T-cell (primary cell): ENCODE results near the gene PMEPA1. TPM values are rescaled to one million over a fixed set of nuclear protein-coding genes. Genes with fewer than 3 reads are reported as not detected.

Experiments used
- ATAC-seq, 4 experiments: fragments of 200-7000 bp in 3 of 4; fragments of 150-1000 bp in 1 of 4; cut with Tn5 transposase; replicated peaks in 1 of 4; 1 replicate in 3 of 4; 2 replicates in 1 of 4; pipeline ENCODE4 v1.10.0; 2021; ENCODE audit warnings: moderate library complexity in 3 of 4, mild to moderate bottlenecking in 2 of 4, moderate number of reproducible peaks in 1 of 4
- CTCF ChIA-PET, 2 donors: fragments of 300-600 bp; sonication (Branson Sonifier 250); formaldehyde crosslinking; loops; one replicate each; lab custom pipeline; 2022; ENCODE audit warnings: antibody characterized with exemption in 2 of 2; lab: Charles Lee
- POLR2A ChIA-PET, 2 donors: fragments of 300-600 bp; sonication (Branson Sonifier 250); formaldehyde crosslinking; loops; one replicate each; lab custom pipeline; 2022; ENCODE audit warnings: antibody characterized with exemption in 2 of 2; lab: Charles Lee
- DNase-seq, 35 experiments: peaks; one replicate each; pipeline versions ENCODE4 v3.0.0 to v3.0.0-alpha.2; 2013 to 2023
- H3K27ac ChIP-seq: one replicate; pipeline ENCODE4 v1.5.1; 2013; ENCODE audit warnings: low read length
- H3K27me3 ChIP-seq, 2 experiments: replicated peaks in 1 of 2; 1 replicate in 1 of 2; 2 replicates in 1 of 2; pipeline versions ENCODE4 v1.6.1 to v1.7.0; 2013; ENCODE audit warnings: low read length in 1 of 2, mixed read lengths in 1 of 2; ENCODE audit not compliant: control insufficient read depth in 2 of 2, insufficient read depth in 2 of 2; ENCODE audit errors: extremely low read depth in 1 of 2
- H3K36me3 ChIP-seq, 2 donors: 1 replicate in 1 of 2; 2 replicates in 1 of 2; pipeline versions ENCODE4 v1.6.1 to v1.7.0; 2013; ENCODE audit warnings: low read length in 1 of 2; ENCODE audit not compliant: control insufficient read depth in 2 of 2, insufficient read depth in 1 of 2; ENCODE audit errors: extremely low read depth in 1 of 2
- H3K4me1 ChIP-seq, 2 experiments: 1 replicate in 1 of 2; 2 replicates in 1 of 2; pipeline versions ENCODE4 v1.6.1 to v1.7.0; 2013; ENCODE audit warnings: low read length in 2 of 2, mixed read lengths in 1 of 2; ENCODE audit not compliant: insufficient read depth in 2 of 2, control insufficient read depth in 1 of 2; ENCODE audit errors: extremely low read depth in 1 of 2
- H3K4me3 ChIP-seq, 2 donors: 1 replicate in 1 of 2; 2 replicates in 1 of 2; pipeline versions ENCODE4 v1.5.1 to v1.7.0; 2013; ENCODE audit warnings: mild to moderate bottlenecking in 2 of 2, low read length in 1 of 2, moderate library complexity in 1 of 2; ENCODE audit not compliant: control insufficient read depth in 1 of 2; ENCODE audit errors: extremely low read depth in 1 of 2
- H3K9me3 ChIP-seq: 2 replicates; pipeline ENCODE4 v1.7.0; 2013
- H3K27ac Mint-ChIP-seq, 2 donors: one replicate each; pipeline ENCODE4 v1.8.0; 2020 to 2021; ENCODE audit warnings: mild to moderate bottlenecking in 2 of 2, mixed read lengths in 2 of 2
- H3K27me3 Mint-ChIP-seq, 2 donors: one replicate each; pipeline ENCODE4 v1.8.0; 2021 to 2022; ENCODE audit warnings: mixed read lengths in 2 of 2
- H3K36me3 Mint-ChIP-seq: one replicate; pipeline ENCODE4 v1.8.0; 2021; ENCODE audit warnings: mixed read lengths
- H3K4me1 Mint-ChIP-seq, 3 donors: one replicate each; pipeline ENCODE4 v1.8.0; 2020 to 2022; ENCODE audit warnings: mixed read lengths in 3 of 3, mild to moderate bottlenecking in 1 of 3
- H3K4me3 Mint-ChIP-seq, 3 donors: one replicate each; pipeline ENCODE4 v1.8.0; 2020 to 2022; ENCODE audit warnings: mild to moderate bottlenecking in 3 of 3, mixed read lengths in 3 of 3, moderate library complexity in 3 of 3
- H3K9me3 Mint-ChIP-seq, 3 donors: one replicate each; pipeline ENCODE4 v1.8.0; 2020 to 2022; ENCODE audit warnings: mixed read lengths in 3 of 3
- WGBS: methylation state at CpG from one replicate; pipeline ENCODE4 v1.1.5; 2013; ENCODE audit warnings: missing lambda C conversion rate; ENCODE audit not compliant: insufficient coverage; 5-methylcytosine and 5-hydroxymethylcytosine counted together
- total RNA-seq, 35 experiments: library from RNA in 6 of 35; stranded (reverse) in 6 of 35; fragments of 120-200 nt in 1 of 35; gene quantifications; one replicate each; pipeline versions ENCODE4 v1.2.1 to v1.2.4 and lab custom pipeline; 2013 to 2026

The PMEPA1 gene
- total RNA-seq, 5 donors from 2014 or later (not counting 1 experiment from before 2014, with no cell fraction given) = 6.0 to 30.4 (median 21.7) TPM

DNA sequence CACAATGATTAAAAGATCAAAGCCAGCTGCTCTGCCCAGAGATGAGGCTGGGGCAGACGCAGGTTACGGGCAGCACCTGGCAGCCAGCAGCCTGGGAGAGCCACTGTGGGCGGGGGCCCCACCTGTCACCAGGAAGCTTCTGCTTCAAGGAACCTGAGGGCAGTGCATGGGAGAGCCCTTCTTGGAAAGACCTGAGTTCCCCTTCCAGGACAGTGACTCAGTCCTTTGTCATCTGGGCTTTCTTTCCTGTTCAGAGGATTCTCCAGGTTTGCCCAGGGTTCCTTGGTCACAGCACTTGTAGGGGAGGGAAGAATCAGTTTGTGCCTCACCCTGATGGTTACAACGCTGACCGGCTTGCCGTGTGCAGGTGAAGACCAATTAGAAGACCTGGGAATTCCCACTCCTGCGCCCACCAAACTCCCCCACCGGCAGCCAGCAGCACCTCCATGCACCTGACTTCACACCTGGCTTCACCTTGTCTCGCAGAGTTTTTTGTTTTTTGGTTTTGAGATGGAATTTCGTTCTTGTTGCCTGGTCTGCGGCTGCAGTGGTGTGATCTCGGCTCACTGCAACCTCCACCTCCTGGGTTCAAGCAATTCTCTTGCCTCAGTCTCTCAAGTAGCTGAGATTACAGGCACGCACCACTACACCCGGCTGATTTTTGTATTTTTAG is 91.6 kb downstream of the PMEPA1 start:
- H3K36me3 ChIP-seq = peaks cover 0 to 34% of the 10 kb centered on the region in 2 donors
- H3K4me3 Mint-ChIP-seq = peak overlapping the region; percentile 86 to 88 (median 86)
- H3K27ac ChIP-seq = peak overlapping the region; percentile 90
- WGBS = 25% methylated on average over 4 of the region's 14 CpGs
- CTCF ChIA-PET = interaction anchor here (0.6 to 2.5 kb wide), 6 partner anchors 8 to 220 kb away, joined by 3 to 22 read pairs (median 4); no protein-coding TSS in a partner anchor
- no peaks in the 10 kb centered on the region for H3K9me3 ChIP-seq
- H3K27ac Mint-ChIP-seq = peak overlapping the region; percentile 95 to 97
- peaks cover 37 to 90% of the 10 kb centered on the region in 2 experiments for H3K4me1 ChIP-seq
- ATAC-seq (no peak), DNase-seq (peak in 2 of 35 experiments; percentile 18 to 41)
- H3K4me1 Mint-ChIP-seq = peaks cover 58 to 76% (median 69%) of the 10 kb centered on the region in 3 donors
- POLR2A ChIA-PET = interaction anchor here in 1 of 2 donors (0.5 to 0.6 kb wide), 2 partner anchors 20 to 1205 kb away, joined by 3 read pairs; no protein-coding TSS in a partner anchor
- H3K4me3 ChIP-seq = peak overlapping the region; percentile 49 to 53
- H3K27me3 ChIP-seq = no peaks in the 10 kb centered on the region
- H3K36me3 Mint-ChIP-seq = peaks cover 21% of the 10 kb centered on the region
- H3K9me3 Mint-ChIP-seq = no peaks in the 10 kb centered on the region
- no peaks in the 10 kb centered on the region for H3K27me3 Mint-ChIP-seq

GRCh38 chr20:57617079-57617795 is 92.6 kb downstream of the PMEPA1 start:
- Histone ChIP-seq H3K27me3 (no peaks in the 10 kb centered on the region), H3K4me1 (peaks cover 37 to 80% of the 10 kb centered on the region in 2 experiments), H3K4me3 (no peak overlapping the region), H3K9me3 (no peaks in the 10 kb centered on the region), H3K27ac (peak overlapping the region; percentile 90), H3K36me3 (peaks cover 0 to 44% of the 10 kb centered on the region in 2 donors)
- Mint-ChIP-seq H3K4me1 (peaks cover 52 to 66% (median 59%) of the 10 kb centered on the region in 3 donors), H3K36me3 (peaks cover 28% of the 10 kb centered on the region), H3K9me3 (no peaks in the 10 kb centered on the region), H3K27me3 (no peaks in the 10 kb centered on the region), H3K27ac (peak overlapping the region; percentile 95 to 97), H3K4me3 (peak overlapping the region in 2 of 3 donors; percentile 39 to 86)
- WGBS = 96% methylated on average over 5 of the region's 6 CpGs
- POLR2A ChIA-PET = interaction anchor here (0.6 to 1.1 kb wide), 3 partner anchors 11 to 36 kb away, joined by 3 to 9 read pairs (median 3); no protein-coding TSS in a partner anchor
- no peak for ATAC-seq
- DNase-seq = peak in 1 of 35 experiments; percentile 16
- CTCF ChIA-PET = interaction anchor here (0.6 to 0.9 kb wide), 4 partner anchors 36 to 94 kb away, joined by 3 to 4 read pairs (median 3); no protein-coding TSS in a partner anchor

- DNase-seq = peak in 1 of 35 experiments; percentile 21
- 92% methylated on average over 19 of the region's 20 CpGs for WGBS
- no peak overlapping the region for H3K4me3 ChIP-seq
- H3K4me3 Mint-ChIP-seq = no peak overlapping the region
- no peak overlapping the region for H3K27ac ChIP-seq
- ATAC-seq = no peak
- H3K9me3 Mint-ChIP-seq = no peaks in the 10 kb centered on the region
- H3K36me3 ChIP-seq = peaks cover 0 to 53% of the 10 kb centered on the region in 2 donors
- H3K4me1 ChIP-seq = peaks cover 33 to 71% of the 10 kb centered on the region in 2 experiments
- peak overlapping the region in 1 of 2 donors; percentile 44 for H3K27ac Mint-ChIP-seq
- CTCF ChIA-PET = no interaction called here
- POLR2A ChIA-PET = interaction anchor here (0.6 to 1.1 kb wide), 2 partner anchors 37 to 1034 kb away, joined by 9 to 17 read pairs; no protein-coding TSS in a partner anchor
- H3K27me3 Mint-ChIP-seq = no peaks in the 10 kb centered on the region
- H3K27me3 ChIP-seq = no peaks in the 10 kb centered on the region
- H3K36me3 Mint-ChIP-seq = peaks cover 28% of the 10 kb centered on the region
- H3K9me3 ChIP-seq = no peaks in the 10 kb centered on the region
- peaks cover 44 to 57% (median 53%) of the 10 kb centered on the region in 3 donors for H3K4me1 Mint-ChIP-seq
These were observed 93.5 kb downstream of the PMEPA1 start for GRCh38 chr20:57616143-57616951.

- Mint-ChIP-seq H3K9me3 (no peaks in the 10 kb centered on the region), H3K4me1 (peaks cover 34 to 49% (median 44%) of the 10 kb centered on the region in 3 donors), H3K27me3 (no peaks in the 10 kb centered on the region), H3K27ac (no peak overlapping the region), H3K4me3 (no peak overlapping the region), H3K36me3 (peaks cover 36% of the 10 kb centered on the region)
- 100% methylated on average over 4 of the region's 8 CpGs for WGBS
- no peak overlapping the region for H3K27ac ChIP-seq
- no peaks in the 10 kb centered on the region for H3K9me3 ChIP-seq
- ChIA-PET CTCF (interaction anchor here in 1 of 2 donors (0.7 kb wide), 1 partner anchor 14 kb away, joined by 3 read pairs; no protein-coding TSS in a partner anchor), POLR2A (no interaction called here)
- peaks cover 25 to 62% of the 10 kb centered on the region in 2 experiments for H3K4me1 ChIP-seq
- H3K4me3 ChIP-seq = no peak overlapping the region
- peaks cover 0 to 61% of the 10 kb centered on the region in 2 donors for H3K36me3 ChIP-seq
- ATAC-seq (no peak), DNase-seq (peak in 1 of 35 experiments; percentile 17)
- no peaks in the 10 kb centered on the region for H3K27me3 ChIP-seq
These were observed 94.4 kb downstream of the PMEPA1 start for GRCh38 chr20:57615445-57615811.

GRCh38 chr20:57614490-57615444 is 95.0 kb downstream of the PMEPA1 start:
- POLR2A ChIA-PET = no interaction called here
- DNase-seq = peak in 3 of 35 experiments; percentile 3 to 18 (median 7)
- H3K36me3 Mint-ChIP-seq = peaks cover 40% of the 10 kb centered on the region
- no peak overlapping the region for H3K4me3 ChIP-seq
- peaks cover 28 to 42% (median 37%) of the 10 kb centered on the region in 3 donors for H3K4me1 Mint-ChIP-seq
- no peaks in the 10 kb centered on the region for H3K27me3 Mint-ChIP-seq
- CTCF ChIA-PET = interaction anchor here in 1 of 2 donors (0.7 kb wide), 1 partner anchor 15 kb away, joined by 3 read pairs; no protein-coding TSS in a partner anchor
- H3K27me3 ChIP-seq = no peaks in the 10 kb centered on the region
- ATAC-seq = no peak
- H3K9me3 Mint-ChIP-seq = no peaks in the 10 kb centered on the region
- peaks cover 0 to 68% of the 10 kb centered on the region in 2 donors for H3K36me3 ChIP-seq
- no peak overlapping the region for H3K27ac Mint-ChIP-seq
- 92% methylated on average over 15 of the region's 16 CpGs for WGBS
- H3K4me3 Mint-ChIP-seq = no peak overlapping the region
- H3K27ac ChIP-seq = no peak overlapping the region
- no peaks in the 10 kb centered on the region for H3K9me3 ChIP-seq
- peaks cover 20 to 55% of the 10 kb centered on the region in 2 experiments for H3K4me1 ChIP-seq
